HS-5 (cell line): ENCODE measurements around the gene IPO9.

Source experiments
- DNase-seq: peaks from one replicate; pipeline ENCODE4 v3.0.0-alpha.2; 2012; ENCODE audit warnings: low read depth

The IPO9 gene

DNA sequence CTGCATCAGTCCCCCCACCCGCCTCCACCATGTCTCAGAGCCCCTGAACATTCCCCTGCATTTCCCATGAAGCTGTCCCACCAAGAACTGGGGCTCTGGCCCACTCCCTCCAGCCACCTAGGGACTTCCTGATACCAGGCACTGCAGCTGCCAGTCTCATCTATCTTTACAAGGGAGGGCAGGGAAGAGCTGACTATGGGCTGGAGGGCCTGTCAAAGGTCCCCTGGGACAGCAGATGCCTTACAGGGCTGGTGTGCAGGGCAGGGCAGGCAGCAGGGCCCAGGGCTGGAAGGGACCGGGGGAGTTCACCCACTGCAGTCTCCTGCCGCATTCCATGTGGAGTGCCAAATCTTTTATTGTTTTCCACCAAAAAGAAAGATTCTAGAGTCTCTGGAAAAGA is 77.4 kb downstream of the IPO9 start:
- DNase-seq: no peak

DNA sequence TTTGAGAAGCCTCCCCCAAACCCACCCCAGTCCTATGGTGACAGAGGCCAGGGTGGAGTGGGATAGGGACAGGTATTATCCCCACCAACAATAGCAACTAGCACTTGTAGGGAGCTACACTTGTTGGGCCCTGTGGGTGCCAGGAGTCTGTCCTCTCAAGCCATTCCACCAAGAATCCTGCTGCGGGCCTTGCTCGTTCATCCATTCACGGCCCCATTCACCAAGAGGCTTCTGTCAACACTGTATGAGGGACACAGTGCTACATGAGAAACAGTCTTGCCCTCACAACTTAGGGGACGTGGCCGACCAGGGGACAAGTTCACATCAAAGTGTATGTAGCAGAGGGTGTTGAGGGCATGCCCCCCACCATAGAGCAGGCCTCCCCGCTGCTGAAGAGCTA is 78.7 kb downstream of the IPO9 start:
- no peak for DNase-seq

DNA sequence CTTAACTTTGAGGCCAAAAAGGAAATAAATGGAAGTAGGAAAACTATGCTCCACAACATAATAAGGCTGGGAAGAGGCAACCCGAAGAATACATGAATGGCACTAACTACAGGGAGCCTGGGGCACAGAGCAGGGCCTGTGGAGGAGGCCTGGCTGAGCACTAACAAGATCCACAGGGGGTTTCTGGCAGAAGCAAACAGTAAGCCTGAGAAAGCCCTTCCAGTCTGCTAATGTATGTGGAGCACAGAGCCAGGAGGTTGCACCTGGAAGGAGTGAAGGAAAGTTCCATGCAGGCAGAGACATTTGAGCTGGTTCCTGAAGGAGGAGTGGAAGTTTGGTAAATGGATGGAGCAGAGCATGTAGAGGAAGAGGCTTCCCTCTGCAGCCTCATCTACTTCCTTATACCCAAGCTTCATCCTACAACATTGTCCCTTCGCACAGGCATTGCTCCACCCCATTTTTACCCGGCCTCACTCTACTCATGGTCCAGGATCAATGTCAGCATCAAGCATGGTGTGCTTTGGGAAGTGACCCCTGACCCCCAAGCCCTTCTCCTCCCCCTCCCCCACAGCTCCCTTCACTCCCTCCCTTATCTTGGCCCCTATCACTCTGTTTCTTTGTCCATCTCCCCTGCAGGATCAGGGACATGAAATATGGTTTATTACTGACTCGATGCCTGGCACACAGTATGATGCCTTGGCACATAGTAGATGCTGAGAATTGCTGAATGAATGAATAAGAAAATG is 83.0 kb downstream of the IPO9 start:
- DNase-seq: no peak

DNA sequence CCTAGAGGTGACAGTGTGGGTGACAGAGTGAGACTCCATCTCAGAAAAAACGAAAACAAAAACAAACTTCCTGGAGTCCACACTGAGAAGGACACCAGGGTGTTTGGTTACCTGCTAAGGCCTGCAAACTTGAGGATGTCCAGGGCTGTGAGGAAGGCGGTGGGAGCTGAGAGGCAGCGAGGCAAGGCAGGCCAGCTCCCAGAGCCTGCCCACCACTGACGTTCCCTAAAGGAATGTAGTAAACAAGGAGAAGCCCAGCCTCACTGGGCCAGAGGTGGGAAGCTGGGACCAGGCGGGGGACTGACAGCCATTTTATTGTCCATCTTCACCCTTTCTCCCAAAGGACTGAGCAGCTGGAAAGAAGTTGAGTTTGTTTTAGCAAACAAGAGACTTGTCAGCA is 83.9 kb downstream of the IPO9 start:
- no peak for DNase-seq

DNA sequence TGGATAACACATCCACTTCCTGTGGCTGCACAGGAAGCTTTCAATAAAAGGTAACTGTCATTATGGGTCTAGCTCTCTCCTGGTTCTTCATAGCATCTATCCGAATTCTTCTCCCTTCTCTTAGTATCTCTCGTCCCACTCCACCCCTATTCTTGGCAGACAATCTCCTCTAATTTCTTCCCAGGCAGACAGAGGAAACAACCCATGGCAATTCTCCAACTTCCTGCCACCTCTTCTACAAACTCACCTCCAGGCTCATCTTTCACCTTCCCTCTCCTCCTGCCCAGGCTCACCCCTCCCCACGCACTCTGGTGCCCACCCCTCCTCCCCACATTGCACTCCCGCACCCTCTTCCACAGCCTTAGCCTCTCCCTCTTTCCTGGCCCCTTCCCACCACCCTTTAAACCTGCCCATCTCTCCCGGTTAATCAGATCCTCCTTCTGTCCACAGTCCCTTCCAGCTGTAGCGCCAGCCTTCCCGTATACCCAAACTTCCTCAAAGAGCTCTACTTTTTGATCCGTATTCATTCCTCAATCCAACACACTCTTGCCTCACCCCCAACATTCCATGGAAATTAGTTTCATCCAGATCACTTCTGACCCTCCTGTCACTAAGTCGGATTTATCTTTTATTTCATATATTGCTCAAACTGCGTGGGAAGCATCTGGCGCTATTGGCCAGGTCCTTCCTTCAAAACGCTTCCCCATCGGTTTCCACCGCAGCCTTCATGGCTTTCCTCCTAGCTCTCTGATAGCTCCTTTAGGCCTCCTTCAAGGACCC is 85.7 kb downstream of the IPO9 start:
- DNase-seq: no peak

DNA sequence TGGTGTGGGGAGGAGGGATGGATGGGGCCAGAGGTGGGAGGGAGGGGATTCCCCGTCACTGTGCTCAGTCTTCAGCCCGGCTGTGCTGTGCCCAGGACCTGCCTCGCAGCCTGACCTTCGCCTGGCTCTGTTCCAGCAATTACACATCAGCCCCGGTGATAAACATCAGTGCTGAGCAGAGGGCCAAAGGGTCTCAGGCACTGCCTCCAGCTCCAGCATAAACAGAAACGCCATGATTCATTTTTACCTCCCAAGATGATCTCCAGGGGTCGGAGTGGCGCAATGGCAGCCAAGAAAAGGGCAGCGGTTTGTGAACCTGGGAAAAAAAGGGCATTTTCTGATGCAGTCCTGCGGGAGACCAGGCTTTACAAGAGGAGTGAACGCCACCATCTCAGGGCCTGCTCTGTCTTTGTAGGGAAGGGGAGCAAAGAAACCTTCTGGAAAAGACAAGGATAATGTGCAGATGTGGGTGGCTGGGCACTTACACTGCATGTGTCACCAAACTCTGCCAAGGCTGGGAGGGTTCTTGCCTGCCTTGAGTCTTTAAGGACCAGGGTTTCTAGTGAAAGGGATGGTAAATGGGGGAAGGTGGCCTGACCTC is 87.8 kb downstream of the IPO9 start:
- peak; percentile 49 for DNase-seq

DNA sequence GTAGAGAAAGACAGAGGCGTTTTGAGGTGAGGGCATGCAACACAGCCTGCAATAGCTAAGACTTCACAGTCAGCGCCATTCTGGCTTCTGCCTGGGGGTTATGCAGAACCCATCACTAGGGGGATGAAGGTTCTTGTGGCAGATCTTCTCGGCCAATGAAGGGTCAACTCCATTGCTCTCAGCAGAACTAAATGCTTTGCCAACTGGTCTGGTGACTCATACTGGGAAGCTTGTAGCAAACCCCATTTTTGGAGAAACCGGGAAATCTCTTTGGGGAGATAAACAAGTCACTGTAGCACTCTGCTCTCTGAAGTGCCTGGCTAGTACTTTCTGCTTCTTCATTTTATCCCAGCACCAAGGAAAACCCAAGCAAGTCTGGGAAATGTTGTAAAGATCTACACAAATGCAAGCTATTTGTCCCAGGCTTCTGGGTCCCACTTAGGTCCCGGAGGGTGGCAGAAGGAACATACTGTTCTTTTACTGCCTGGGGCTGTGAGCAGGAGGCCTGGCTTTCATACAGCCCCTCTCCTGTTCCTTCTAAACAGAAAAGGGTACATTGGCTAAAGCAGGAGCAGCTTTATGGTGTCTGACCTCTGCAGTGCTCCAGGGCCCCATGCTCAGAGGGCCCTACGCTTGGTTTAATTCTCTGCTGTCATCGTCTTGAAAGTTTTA is 88.5 kb downstream of the IPO9 start:
- DNase-seq: no peak

DNA sequence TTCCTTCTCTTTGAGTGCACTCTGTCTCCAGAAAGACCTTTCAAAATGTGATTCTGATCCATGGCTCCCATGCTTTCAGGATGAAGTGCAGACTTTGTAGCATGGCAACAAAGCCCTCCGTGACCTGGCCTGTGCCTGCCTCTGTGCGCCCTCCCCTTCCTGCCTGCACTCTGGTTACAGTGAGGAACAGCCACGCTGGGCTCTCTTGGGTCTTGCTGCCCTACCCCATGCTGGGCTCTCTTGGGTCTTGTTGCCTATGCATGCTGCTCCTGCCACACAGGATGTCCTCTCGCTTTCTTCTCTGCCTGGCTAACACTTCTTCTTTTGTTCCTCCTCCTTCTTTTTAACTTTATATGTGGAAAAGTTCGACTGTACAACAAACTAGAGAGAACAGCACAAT is 89.4 kb downstream of the IPO9 start:
- no peak for DNase-seq

DNA sequence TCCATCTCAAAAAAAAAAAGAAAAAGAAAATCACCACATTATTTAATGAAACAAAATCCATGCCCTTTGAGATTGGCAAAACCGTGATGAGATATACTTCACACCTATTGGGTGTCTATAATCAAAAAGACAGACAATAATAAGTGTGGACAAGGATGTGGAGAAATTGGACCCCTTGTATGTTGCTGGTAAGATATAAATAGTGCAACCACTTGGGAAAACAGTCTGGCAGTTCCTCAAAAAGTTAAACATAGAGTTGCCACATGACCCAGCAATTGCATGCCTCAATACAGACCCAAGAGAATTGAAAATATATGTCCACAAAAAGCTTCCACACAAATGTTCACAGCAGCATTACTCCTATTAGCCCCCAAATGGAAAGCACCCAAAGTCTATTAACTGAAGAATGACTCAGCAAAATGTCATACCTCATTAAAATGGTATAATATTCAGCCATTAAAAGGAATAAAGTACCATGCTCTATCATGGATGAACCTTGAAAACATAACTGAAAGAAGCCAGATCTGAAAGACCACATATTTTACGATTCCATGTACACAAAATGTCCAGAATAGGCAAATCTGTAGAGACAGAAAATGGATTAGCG is 93.1 kb downstream of the IPO9 start:
- DNase-seq: no peak

DNA sequence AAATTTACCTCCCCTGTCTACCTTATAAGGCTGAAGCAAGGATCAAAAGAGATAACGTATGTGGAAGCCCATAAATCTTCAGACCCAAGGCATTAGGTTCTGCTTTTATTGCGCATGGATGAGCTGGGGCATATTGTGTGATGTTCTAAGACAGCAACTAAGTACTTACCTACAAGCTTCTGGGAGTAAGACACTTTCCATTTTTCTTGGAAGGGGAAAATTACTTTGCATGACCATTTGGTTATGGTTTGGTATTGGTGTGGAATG is 96.3 kb downstream of the IPO9 start:
- DNase-seq: no peak

DNA sequence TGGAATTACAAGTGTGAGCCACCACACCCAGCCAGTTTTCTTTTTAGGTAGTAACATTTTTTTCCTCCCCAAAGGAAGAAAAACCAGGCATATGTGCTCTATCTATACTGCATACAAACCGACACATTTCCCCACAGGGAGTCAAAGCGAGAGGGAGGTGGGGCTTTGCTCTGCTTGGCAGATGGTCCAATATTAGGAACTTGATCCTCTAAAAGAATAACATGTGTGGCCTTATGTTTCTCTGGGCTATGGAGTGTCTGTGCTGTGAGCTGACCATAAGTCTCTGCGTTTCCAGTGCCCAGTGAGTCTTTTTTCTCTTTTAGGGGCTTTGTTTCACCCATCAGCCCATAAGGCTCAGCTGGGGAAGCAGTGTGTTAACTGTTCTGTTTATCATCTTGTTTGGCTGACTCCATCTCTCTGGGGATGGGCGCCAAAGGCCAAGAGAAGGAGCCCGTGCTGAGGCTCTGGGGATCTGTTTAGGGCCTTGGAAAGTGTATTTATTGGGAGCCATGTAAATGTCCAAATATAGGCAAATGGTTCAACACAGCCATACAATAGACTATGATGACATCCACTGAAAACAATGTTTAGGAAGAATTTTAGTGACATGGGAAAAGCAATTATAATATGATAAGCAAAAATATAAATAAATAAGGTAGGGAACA is 97.2 kb downstream of the IPO9 start:
- no peak for DNase-seq

DNA sequence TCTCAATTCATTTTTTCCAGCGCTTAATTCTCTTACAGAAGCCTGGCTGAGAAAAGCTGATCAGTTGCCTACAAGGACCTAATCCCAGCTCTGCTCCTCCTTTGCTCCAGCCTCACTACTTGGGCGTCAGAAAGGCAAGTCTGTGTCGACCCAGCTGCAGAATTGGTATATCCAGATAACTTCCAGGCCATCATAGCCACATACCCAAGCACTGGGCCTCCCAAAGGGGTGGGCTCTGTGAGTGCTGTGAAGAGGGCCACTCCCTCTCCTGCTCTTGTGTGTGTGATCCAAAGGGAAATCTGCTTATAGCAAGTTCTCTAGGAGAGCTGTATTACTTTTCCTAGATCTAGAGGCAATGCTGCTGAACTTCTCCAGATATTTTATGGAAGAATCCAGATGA is 99.3 kb downstream of the IPO9 start:
- DNase-seq: no peak

DNA sequence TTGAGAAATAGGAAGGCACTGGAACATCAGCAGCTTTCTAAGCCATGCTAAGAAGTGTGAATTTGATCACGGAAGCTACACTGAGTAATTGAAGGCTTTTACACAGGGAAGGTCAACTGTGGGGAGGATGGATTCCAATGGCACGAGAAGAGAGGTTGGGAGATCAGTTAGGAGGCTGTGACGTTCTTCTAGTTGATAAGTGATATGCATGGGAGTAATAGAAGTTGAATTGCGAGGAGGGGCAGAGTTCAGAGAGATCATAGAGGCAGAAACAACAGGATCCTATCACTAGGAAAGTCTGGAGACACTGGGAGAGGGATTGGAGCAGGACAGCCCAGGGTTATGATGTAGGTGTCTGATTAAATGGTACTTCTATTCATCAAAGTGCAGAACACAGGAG is 101.2 kb downstream of the IPO9 start:
- DNase-seq: no peak

DNA sequence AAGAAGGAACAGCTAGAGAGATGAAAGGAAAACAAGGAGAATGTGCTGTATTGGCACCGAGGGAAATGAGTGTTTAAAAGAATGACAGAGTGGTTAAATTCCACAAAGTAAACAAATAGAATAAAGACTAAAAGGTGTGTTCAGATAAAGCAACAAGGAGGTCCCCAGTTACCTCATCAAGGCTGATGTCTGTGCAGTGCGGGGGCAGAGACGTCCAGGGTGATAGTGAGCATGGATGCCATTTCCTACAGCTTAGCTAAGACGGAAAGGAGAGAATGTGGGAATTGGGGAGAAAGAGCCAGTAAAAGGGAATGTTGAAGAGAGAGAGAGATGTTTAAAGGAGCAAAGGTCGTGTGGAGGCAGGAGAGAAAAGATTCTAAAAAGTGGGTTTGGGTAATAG is 101.8 kb downstream of the IPO9 start:
- no peak for DNase-seq
